H1 (cell line): ENCODE measurements around the gene KRT9. TPM values are rescaled to one million over a fixed set of nuclear protein-coding genes. Genes with fewer than 3 reads are reported as not detected.
A peak's percentile ranks its signal among the peaks of the same experiment; 100 is the strongest.
"Not testable (repeated sequence)": the region's sequence is repeated elsewhere in the genome, so short reads cannot be mapped to it uniquely, and the experiment has no call there.

Source experiments
- CTCF ChIA-PET: fragments of 300-600 bp; sonication (Branson Sonifier 250); formaldehyde crosslinking; loops from one replicate; lab custom pipeline; 2021; ENCODE audit not compliant: partially characterized antibody; lab: Charles Lee
- POLR2A ChIA-PET: fragments of 300-600 bp; sonication (Branson Sonifier 250); formaldehyde crosslinking; loops from one replicate; lab custom pipeline; 2021; ENCODE audit warnings: inconsistent platforms; ENCODE audit not compliant: partially characterized antibody; lab: Charles Lee
- DNase-seq, 2 experiments: peaks; one replicate each; pipeline versions ENCODE4 v3.0.0 to v3.0.0-alpha.2; 2010 to 2022; ENCODE audit warnings: low spot score in 2 of 2, low read depth in 1 of 2, mixed read lengths in 1 of 2
- FAIRE-seq: peaks from 2 replicates; lab custom pipeline; 2011; peaks lifted over from hg19 to GRCh38; lab: Jason Lieb, UNC
- H2AFZ ChIP-seq: 2 replicates; pipeline ENCODE4 v1.8.1; 2012; ENCODE audit warnings: low read length, inconsistent platforms
- H2AK5ac ChIP-seq: 2 replicates; pipeline ENCODE4 v1.6.1; 2013; ENCODE audit warnings: low read depth, low read length
- H2BK120ac ChIP-seq: replicated peaks from 2 replicates; pipeline ENCODE3; 2013; ENCODE audit warnings: low read depth, low read length, inconsistent platforms
- H2BK12ac ChIP-seq: 2 replicates; pipeline ENCODE4 v1.6.1; 2013; ENCODE audit warnings: low read depth, low read length
- H2BK15ac ChIP-seq: 2 replicates; pipeline ENCODE4 v1.6.1; 2013; ENCODE audit warnings: low read length
- H2BK20ac ChIP-seq: 2 replicates; pipeline ENCODE4 v1.6.1; 2013; ENCODE audit warnings: low read length
- H2BK5ac ChIP-seq: 2 replicates; pipeline ENCODE4 v1.6.1; 2013; ENCODE audit warnings: low read depth, low read length
- H3K14ac ChIP-seq: 2 replicates; pipeline ENCODE4 v1.6.1; 2013; ENCODE audit warnings: inconsistent platforms; ENCODE audit not compliant: insufficient read length
- H3K18ac ChIP-seq: 2 replicates; pipeline ENCODE4 v1.6.1; 2013; ENCODE audit warnings: low read length; ENCODE audit errors: extremely low read depth
- H3K23ac ChIP-seq: 2 replicates; pipeline ENCODE4 v1.6.1; 2013; ENCODE audit warnings: inconsistent platforms; ENCODE audit not compliant: insufficient read length
- H3K23me2 ChIP-seq: 2 replicates; pipeline ENCODE4 v1.6.1; 2013; ENCODE audit warnings: low read depth, low read length
- H3K27ac ChIP-seq: 2 replicates; pipeline ENCODE4 v1.6.1; 2011; ENCODE audit warnings: low read depth, low read length, inconsistent platforms
- H3K27me3 ChIP-seq, 4 experiments: replicated peaks in 1 of 4; 1 replicate in 1 of 4; 2 replicates in 3 of 4; pipeline versions ENCODE4 v1.6.1 to v1.8.1; 2011 to 2013; ENCODE audit warnings: low read length in 3 of 4, mild to moderate bottlenecking in 3 of 4, inconsistent platforms in 2 of 4, mixed read lengths in 2 of 4, moderate library complexity in 1 of 4; ENCODE audit not compliant: control insufficient read depth in 3 of 4, insufficient read depth in 3 of 4; ENCODE audit errors: extremely low read depth in 1 of 4
- H3K36me3 ChIP-seq, 4 experiments: 2 replicates each; pipeline versions ENCODE4 v1.6.1 to v1.8.1; 2011 to 2013; ENCODE audit warnings: mild to moderate bottlenecking in 4 of 4, low read length in 3 of 4, moderate library complexity in 2 of 4, control low read depth in 1 of 4, inconsistent platforms in 1 of 4; ENCODE audit not compliant: insufficient read depth in 4 of 4, control insufficient read depth in 2 of 4
- H3K4ac ChIP-seq: replicated peaks from 2 replicates; pipeline ENCODE3; 2013; ENCODE audit warnings: low read length, low read depth, mixed read lengths, inconsistent platforms; ENCODE audit not compliant: insufficient read length
- H3K4me1 ChIP-seq, 4 experiments: replicated peaks in 1 of 4; 1 replicate in 1 of 4; 2 replicates in 3 of 4; pipeline versions ENCODE4 v1.6.1 to v1.8.1; 2011 to 2013; ENCODE audit warnings: low read length in 3 of 4, inconsistent platforms in 2 of 4, mixed read lengths in 1 of 4; ENCODE audit not compliant: insufficient read depth in 4 of 4, control insufficient read depth in 3 of 4
- H3K4me2 ChIP-seq, 2 experiments: 2 replicates each; pipeline versions ENCODE4 v1.6.1 to v1.8.1; 2011 to 2013; ENCODE audit warnings: low read depth in 2 of 2, low read length in 2 of 2, control low read depth in 1 of 2, inconsistent platforms in 1 of 2, mild to moderate bottlenecking in 1 of 2; ENCODE audit not compliant: insufficient read depth in 1 of 2
- H3K4me3 ChIP-seq, 4 experiments: fragments of 200-600, 300-600 bp in 1 of 4; sonication (generic), shearing (Covaris generic), sonication (Bioruptor Twin) in 1 of 4; 2 replicates each; pipeline versions ENCODE4 v1.5.1 to v1.8.1; 2011 to 2016; ENCODE audit warnings: low read length in 4 of 4, low read depth in 3 of 4, control low read depth in 2 of 4, inconsistent platforms in 2 of 4, mild to moderate bottlenecking in 2 of 4, mixed read lengths in 1 of 4, moderate library complexity in 1 of 4; ENCODE audit not compliant: insufficient read depth in 2 of 4; ENCODE audit errors: extremely low read depth in 1 of 4
- H3K56ac ChIP-seq: replicated peaks from 2 replicates; pipeline ENCODE3; 2013; ENCODE audit warnings: low read depth, mild to moderate bottlenecking, mixed read lengths, low read length, inconsistent platforms; ENCODE audit not compliant: insufficient read length
- H3K79me1 ChIP-seq: 2 replicates; pipeline ENCODE4 v1.6.1; 2013; ENCODE audit warnings: low read depth, low read length, control low read depth
- H3K79me2 ChIP-seq, 2 experiments: 2 replicates each; pipeline versions ENCODE4 v1.6.1 to v1.8.1; 2012 to 2013; ENCODE audit warnings: low read length in 2 of 2, mild to moderate bottlenecking in 2 of 2, inconsistent platforms in 1 of 2; ENCODE audit not compliant: insufficient read depth in 2 of 2, control insufficient read depth in 1 of 2
- H3K9ac ChIP-seq, 4 experiments: replicated peaks in 1 of 4; 1 replicate in 1 of 4; 2 replicates in 3 of 4; pipeline versions ENCODE4 v1.6.1 to v1.8.1; 2011 to 2013; ENCODE audit warnings: low read depth in 3 of 4, low read length in 3 of 4, control low read depth in 2 of 4, mild to moderate bottlenecking in 2 of 4, moderate library complexity in 2 of 4, inconsistent platforms in 1 of 4; ENCODE audit errors: extremely low read depth in 1 of 4
- H3K9me3 ChIP-seq, 2 experiments: 2 replicates each; pipeline versions ENCODE4 v1.6.1 to v1.8.1; 2012 to 2013; ENCODE audit warnings: mild to moderate bottlenecking in 2 of 2, moderate library complexity in 2 of 2, control low read depth in 1 of 2, inconsistent platforms in 1 of 2, low read depth in 1 of 2, low read length in 1 of 2, mixed read lengths in 1 of 2; ENCODE audit not compliant: insufficient read depth in 2 of 2
- H4K20me1 ChIP-seq, 2 experiments: replicated peaks in 1 of 2; 2 replicates each; pipeline versions ENCODE3 to v1.8.1; 2011 to 2013; ENCODE audit warnings: inconsistent platforms in 2 of 2, low read length in 2 of 2, mild to moderate bottlenecking in 1 of 2; ENCODE audit not compliant: insufficient read depth in 2 of 2, control insufficient read depth in 1 of 2
- H4K5ac ChIP-seq: 2 replicates; pipeline ENCODE4 v1.6.1; 2013; ENCODE audit warnings: low read length, low read depth, mixed read lengths, inconsistent platforms; ENCODE audit not compliant: insufficient read length
- H4K8ac ChIP-seq: 2 replicates; pipeline ENCODE4 v1.8.0; 2013; ENCODE audit warnings: mild to moderate bottlenecking, moderate library complexity, low read length, inconsistent platforms; ENCODE audit not compliant: insufficient read depth; ENCODE audit errors: extremely low read depth
- H4K91ac ChIP-seq: replicated peaks from 2 replicates; pipeline ENCODE3; 2013; ENCODE audit warnings: low read length, mixed read lengths, inconsistent platforms; ENCODE audit not compliant: insufficient read length
- WGBS, 2 experiments: shearing (Covaris generic) in 1 of 2; methylation state at CpG; one replicate each; pipeline versions ENCODE4 v1.1.6 to v1.1.7; 2013 to 2015; ENCODE audit warnings: low lambda C conversion rate in 2 of 2, mixed read lengths in 2 of 2, inconsistent platforms in 1 of 2, low coverage in 1 of 2, missing lambda C conversion rate in 1 of 2; ENCODE audit not compliant: insufficient replicate concordance in 2 of 2, insufficient coverage in 1 of 2, insufficient read length in 1 of 2; ENCODE audit errors: extremely low coverage in 1 of 2, missing lambda C conversion rate in 1 of 2; 5-methylcytosine and 5-hydroxymethylcytosine counted together
- polyA plus RNA-seq, 7 experiments: library from polyadenylated mRNA; depleted of rRNA in 3 of 7; stranded (reverse) in 5 of 7; unstranded in 2 of 7; fragments of >200 nt in 5 of 7; fragments of 200-250 nt in 2 of 7; gene quantifications; 1 replicate in 5 of 7; 2 replicates in 1 of 7; 4 replicates in 1 of 7; pipeline versions ENCODE4 v1.2.1 to v1.2.3, GENCODE V29; 2011 to 2013; ENCODE audit warnings: missing spikeins in 2 of 7, mixed read lengths in 2 of 7
- total RNA-seq: library from RNA; stranded (reverse); fragmentation: NEBNext Ultra II Directional; extraction: Animal tissue kit (Norgen Biotek cat#: 25700); gene quantifications from 2 replicates; pipeline ENCODE4 v1.2.1, GENCODE V29; 2021

The KRT9 gene
- total and polyA plus RNA-seq, 2 of the 8 experiments (the other 6 are each of a cell fraction or from before 2014, with no cell fraction given): not detected

DNA sequence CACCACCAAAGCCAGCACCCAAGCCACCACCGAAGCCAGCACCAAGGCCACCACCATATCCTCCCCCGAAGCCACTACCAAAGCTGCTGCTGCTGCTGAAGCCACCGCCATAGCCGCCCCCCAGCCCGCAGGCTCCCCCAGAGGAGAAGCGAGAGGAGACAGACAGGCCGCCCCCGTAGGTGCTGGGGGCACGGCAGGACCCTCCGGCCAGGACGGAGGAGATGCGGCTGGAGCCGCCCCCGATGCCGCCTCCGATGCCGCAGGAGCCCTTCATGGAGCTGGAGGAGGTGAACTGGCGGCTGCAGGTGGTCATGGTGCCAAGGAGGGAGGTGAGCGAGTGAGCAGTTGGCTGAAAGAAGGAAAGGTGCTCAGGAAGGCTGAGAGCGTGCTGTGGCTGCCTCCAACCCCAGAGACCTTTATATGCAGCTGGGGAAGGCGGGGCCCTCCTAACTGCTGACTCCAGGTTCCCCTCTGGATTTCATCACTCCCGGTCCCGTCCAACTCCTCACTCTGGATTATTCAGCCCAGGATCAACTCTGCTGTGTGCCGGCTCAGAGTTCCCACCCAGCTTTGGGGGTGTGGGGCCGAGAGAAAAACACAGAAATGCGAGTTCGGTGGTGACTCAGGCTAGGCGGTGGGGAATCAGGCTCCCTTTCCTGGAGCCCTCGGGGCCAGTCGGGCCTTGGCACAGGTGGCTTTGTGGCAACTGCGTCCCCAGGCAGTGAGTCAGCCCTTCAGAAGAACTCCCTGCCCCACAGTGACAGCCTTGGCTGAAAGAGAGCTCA, 40.7 kb upstream of the KRT9 start, which contains the start of gene KRT16:
Gene KRT16, minus strand, starts transcription at position 392 of the 785 bp plus-strand sequence. Its CDS starts 79 bp downstream, at position 313.
- not testable (repeated sequence) for H3K23me2 ChIP-seq, H3K9ac ChIP-seq, H2BK5ac ChIP-seq, H3K4me3 ChIP-seq, H2BK15ac ChIP-seq, H4K20me1 ChIP-seq, H3K27me3 ChIP-seq, H3K79me1 ChIP-seq, H3K9me3 ChIP-seq, H3K4me2 ChIP-seq, H3K56ac ChIP-seq, H3K4me1 ChIP-seq, DNase-seq, H2BK20ac ChIP-seq, H3K4ac ChIP-seq, H3K18ac ChIP-seq, H4K91ac ChIP-seq, H4K5ac ChIP-seq, H3K27ac ChIP-seq, H2AFZ ChIP-seq, H4K8ac ChIP-seq, H3K23ac ChIP-seq, H3K36me3 ChIP-seq, H2AK5ac ChIP-seq, H3K79me2 ChIP-seq, H3K14ac ChIP-seq, FAIRE-seq, H2BK120ac ChIP-seq
- CTCF ChIA-PET: interaction anchor here (0.7 to 2.0 kb wide), 6 partner anchors 10 to 64 kb away, joined by 3 to 11 read pairs (median 3); partner anchors contain the start of gene KRT17
- 90% methylated on average over 23 of the region's 31 CpGs; no CpG with 5 or more reads in 1 of the 2 experiments for WGBS, 2 experiments
- H2BK12ac ChIP-seq: peak within 1 kb of the TSS; percentile 27; the same call in 1 of the 2 replicates
- POLR2A ChIA-PET: interaction anchor here (1.5 kb wide), 1 partner anchor 77 kb away, joined by 4 read pairs; no protein-coding TSS in a partner anchor
